ENCODE data around the gene PDE9A.

Gene PDE9A

DNA sequence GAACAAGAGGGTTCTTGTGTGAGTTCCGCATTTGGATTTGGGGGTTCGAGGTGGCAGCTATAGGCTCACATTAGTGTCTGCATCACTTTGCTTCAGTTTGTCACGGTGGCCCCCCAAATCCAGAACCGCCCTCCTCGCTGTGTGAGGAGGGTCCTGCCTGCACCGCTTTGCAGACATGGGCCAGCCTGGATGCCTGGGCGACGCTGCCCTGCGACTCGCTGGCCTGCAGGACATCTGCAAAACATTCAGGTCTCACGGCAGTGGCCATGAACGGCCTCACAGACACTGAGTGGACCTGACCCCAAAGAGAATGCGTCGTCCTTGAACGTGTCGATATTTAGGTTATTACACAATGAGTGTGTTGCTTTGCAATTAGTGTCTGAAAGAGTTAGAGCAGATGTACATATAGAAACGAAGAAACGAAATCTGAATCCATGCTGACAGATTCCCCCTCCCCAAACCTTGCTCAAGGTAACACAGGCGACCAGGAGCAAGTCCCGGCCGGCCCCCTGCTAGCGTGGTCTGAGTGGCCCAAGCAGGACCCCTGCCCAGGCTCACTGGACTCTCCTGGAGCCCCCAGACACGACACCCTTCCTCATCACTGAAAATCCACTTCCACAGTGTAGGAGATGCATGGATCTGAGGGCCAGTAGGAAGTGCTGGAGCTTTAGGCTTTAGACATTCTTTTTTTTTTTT lies 20.4 kb downstream of the PDE9A start:
- DNase-seq = no peak

DNA sequence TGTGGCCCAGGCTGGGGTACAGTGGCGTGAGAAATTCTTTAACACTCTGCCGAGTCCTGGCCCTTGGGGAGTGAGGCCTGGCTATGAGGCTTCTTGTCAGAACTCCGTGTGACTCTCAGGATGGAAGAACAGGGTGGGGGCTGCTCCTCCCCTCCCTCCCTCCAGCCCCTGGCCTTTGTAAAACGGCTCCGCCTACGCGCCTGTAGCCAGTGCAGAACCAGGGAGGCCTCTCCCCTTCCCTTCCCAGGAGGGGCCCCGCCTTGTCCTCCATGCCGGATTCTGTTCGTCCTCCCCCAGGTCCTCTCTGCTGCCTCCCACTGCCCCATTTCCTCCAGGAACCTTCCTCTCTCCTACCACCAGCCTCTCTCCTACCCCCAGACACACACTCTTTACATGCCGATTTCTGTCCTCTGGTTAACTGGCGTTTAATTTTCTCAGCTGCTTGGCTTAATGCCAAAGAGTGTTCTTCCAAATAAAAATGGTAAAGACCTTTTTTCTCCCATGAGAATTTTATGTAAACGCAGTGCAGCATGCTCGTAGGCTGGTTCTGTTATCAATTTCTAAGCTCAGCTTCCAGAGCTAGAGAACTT lies 21.0 kb downstream of the PDE9A start:
- DNase-seq = no peak

DNA sequence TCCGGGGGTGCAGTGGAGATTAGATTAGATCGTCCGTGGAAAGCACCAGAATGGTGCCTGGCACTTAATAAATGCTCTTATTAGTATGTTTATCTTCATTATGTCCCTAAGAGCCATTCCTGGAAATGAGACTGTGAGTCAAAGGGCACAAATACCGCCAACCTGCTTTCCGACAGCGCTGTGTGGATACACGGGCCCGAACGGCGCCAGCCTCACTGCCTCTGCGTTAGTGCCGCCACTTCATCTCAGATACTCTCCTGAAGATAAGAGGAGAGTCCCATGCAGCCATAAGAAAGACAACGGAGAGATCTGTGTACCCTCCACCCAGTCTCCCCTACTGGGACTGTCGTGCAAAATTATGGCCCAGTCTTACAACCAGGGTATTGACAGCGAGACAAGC lies 22.0 kb downstream of the PDE9A start:
- DNase-seq = no peak

DNA sequence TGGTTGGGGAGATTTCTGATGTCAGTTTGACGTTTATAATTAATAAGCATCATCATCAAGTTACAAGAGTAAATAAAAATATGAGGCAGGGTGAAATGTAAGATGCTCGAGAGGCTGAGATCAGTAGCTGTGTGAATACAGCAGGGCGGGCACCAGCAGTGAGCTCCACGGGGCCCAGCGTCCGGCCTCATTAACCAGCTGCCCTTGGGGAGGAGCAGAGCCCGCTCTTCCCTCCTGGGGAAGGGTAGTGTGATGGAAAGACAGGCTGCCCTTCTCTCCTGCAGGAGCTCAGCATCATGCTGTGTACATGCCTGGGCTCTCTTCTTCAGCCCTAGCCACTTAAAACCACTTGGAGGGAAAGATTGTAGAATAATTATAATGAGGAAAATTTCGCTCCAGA lies 23.4 kb downstream of the PDE9A start:
- DNase-seq = no peak

DNA sequence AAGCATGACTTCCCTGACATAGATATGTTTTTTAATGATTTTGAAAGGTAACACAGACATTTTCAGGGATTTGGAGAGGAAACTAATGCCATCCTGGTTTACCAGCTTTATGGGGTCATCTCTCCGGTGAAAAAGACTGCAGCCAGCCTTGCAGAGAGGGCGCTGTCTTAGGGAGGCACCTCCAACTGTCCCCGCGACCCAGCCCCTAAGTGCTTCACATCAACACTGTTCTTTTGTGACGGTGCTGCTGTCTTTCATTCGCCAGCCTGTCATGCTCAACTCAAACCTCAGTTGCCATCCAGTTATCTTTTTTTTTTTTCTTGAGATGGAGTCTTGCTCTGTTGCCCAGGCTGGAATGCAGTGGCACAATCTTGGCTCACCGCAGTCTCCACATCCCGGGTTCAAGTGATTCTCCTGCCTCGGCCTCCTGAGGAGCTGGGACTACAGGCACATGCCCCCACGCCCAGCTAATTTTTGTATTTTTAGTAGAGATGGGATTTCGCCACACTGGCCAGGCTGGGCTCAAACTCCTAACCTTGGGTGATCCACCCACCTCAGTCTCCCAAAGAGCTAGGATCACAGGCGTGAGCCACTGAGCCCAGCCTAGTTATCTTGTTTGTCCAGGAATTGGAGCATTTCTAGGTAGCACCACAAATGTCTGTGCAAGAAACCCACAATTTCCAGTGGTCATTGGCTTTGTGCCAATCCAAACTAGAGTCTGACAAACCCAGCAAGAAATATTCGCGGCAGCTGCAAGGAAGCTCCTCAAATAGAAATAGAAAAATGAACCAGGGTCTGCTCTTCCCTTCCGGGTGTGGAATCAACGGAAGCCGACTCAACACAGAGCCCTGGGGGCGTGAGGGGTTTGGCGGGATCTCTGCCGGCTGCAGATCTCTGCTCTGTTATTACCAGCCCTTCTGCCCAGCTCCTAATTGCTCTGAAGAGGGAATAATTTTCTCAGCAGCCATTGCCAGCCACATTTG lies 24.2 kb downstream of the PDE9A start:
- DNase-seq = no peak

DNA sequence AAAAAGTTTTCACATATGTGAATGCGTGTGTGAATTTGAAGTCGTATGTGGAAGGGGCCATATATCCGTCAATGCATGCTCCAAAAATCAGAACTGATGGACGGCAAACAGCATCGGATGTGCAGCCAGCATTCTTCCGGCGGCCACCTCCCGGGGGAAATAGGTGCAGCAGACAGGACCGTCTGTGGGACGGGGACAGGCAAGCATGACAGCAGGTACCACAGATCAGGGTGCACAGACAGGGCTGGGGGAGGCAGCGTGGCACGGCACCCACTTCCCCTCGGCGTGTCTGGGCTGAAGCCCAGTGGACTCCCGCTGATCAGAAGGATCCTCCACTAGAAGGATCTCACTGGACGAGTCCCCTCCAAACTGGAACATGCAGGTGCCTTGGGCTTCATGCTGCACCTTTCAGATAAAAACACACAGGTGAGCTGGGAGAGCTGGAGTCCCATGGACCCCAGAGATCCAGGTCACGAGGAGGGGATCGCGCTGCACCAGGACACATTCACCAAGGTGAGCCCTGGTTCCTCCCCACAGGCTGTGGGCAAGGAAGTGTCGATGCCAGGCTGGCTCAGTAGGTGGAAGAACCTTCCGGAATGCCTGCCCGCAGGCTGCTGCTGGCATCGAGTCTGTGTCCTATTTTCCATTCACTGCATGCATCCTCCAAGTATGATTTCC lies 25.3 kb downstream of the PDE9A start:
- DNase-seq = no peak

DNA sequence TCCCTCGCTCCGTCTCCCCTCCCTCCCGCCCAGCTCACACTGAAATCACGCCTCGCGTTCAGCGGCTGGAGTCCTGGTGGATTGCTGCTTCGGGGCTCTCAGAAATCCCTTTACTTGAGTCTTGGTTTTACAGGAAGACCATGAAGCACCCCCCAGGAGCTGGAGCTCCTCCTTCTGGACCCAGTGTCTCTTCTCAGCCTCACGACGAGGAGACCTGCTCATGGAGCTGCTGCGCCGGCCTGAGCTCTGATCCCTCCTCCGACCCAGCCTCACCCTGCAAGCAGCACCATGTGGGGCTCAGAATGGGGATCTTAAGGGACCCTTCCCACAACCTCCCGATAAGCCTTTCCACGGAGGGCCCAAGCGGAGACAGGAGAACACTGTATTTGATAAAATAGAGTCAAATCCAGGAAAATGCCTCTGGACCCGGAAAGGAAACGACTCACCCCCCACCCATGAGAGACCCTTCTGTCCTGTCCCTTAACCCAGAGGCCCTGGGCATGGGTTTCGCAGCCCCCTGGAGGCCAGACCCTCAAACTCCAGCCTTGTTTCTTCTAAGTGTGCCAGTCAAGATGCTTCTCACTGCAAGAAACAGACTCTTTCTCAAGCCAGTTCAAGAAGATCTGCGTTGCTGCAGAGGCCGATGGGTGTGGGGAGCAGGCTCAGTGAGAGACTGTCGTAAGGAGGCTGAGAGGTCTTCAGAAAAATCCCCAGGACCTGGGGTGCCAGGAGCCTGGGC lies 26.1 kb downstream of the PDE9A start:
- DNase-seq = no peak

DNA sequence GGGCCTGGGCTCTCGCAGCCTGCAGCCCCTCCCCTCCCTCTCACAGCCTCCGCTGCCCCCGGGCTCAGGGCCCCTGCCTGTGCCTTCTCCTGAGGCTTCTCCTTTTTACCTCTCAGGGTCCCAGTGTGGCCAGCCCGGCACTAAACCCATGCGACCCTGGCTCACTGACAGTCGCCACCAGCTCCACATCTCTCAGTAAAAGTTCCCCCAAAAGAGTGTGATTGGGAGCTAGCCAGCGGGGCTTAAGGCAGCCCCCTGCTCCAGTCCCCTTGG lies 26.6 kb downstream of the PDE9A start:
- no peak for DNase-seq

DNA sequence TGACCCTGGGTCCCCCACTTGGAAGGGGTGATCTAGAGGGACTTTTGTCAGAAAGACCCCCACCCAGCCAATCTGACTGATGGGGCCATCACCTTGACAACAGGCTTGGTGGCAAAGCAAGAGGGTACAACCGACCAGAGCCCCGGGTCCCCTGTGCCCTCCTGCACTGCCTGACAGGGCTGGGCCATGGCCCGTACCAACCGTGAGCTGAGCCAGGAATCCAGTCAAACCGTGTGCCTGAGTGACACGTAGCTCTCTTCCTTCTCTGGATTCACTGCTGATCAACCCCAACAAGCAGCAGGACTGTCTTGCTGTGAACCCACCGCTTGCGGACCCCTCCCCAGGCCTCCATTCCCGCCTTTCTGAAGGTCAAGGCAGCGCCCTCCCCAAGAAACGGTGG lies 27.0 kb downstream of the PDE9A start:
- no peak for DNase-seq

DNA sequence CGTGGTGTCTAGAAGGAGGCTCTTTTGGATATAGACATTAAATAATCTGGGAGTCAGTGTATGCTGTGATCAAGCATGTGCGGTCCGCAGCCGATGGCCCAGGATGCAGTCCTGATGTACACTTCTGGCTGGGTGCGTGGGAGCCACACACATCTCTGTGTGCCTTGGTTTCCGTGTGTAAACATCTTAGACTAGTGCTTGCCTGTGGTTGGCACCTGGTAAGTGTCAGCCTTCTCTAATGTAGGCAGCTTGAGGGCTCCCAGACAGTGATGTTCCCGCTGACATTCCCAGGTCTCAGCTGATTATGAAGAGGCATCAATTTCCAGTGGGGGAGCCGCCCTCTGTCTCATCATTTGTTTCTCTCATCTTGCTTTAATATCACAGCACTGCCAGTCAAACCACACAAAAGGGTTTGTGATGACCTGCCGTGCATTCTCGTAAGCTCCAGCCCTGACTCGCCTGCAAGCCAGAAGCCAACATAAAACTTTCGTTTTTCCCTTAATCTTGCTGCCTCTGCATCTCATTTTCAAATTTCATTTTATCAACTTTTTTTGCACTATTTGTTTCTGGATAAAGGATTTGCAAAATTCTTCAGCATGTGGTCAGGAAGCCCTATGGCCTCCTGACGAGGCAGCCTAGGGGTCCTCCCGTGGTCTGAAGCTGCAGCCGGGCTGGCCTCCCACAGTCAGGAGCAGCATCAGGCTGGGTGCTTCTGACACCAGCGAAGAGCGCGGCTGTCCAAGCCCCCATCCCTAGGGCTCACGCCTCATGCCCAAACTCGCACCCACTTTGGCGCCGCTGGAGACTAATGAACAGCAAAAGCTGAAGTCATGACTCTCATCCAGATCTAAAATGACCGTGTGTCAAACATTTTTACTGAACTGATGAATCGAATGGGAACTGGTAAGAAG lies 28.1 kb downstream of the PDE9A start:
- no peak for DNase-seq

DNA sequence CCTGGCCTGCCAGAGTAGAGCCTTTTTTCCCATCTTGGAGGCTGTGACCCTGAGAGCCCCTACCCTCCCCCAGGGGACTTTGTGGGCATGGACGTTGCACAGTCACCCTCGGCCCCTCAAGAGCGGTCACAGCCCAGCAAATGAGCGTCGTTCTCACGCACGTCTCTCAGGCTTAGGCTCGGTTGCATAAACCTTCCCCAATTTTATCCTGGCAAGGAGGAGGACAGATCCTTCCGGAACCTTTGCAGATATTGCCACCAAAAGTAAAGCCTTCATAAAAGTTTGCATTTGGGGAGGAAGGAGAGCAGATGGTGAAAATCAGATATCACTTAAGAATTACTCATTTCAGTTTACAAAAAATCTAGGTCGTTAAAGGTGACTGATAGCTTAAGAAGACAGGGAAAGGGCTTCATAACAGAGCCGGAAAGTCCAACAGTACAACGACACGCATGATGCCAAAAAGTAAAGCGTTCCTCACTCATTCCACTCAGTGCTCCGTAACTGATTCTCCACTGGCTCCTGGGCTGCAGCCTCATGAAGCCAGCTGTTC lies 29.3 kb downstream of the PDE9A start:
- no peak for DNase-seq

DNA sequence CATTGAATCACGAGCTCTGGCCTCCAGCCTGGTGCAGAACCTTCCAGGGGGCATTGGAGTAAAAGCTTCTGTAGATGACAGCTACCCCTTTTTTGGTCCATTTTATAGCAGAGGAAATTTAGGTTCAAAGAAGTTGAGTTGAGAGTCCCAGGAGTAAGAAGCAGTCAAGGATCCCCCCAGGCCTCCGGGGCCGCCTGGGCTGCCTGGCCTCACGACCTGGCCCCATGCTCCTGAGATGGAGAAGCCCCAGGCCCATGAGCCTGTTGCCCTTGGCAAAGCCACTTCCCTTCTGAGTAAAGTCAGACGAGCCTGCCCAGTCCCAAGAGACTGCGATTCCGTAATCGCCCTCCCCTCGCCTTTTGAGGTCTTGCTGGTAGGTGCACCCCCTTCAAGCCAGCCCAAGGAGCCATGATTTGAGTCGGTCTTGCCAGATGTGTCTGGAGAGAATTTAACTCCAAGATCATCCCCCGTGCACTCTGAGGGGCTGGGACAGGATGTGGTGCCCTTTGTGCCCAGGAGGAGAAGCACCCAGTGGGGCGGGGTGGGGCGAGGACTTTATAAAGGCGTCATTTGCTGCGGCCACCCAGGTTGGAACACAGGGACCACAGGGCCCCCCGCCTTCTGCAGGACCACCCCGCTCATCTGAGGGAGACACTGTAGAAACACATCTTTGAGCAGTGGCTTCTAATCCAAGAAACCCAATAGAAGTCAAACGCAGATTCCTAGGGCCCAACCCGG lies 30.1 kb downstream of the PDE9A start:
- peak; percentile 37 for DNase-seq

DNA sequence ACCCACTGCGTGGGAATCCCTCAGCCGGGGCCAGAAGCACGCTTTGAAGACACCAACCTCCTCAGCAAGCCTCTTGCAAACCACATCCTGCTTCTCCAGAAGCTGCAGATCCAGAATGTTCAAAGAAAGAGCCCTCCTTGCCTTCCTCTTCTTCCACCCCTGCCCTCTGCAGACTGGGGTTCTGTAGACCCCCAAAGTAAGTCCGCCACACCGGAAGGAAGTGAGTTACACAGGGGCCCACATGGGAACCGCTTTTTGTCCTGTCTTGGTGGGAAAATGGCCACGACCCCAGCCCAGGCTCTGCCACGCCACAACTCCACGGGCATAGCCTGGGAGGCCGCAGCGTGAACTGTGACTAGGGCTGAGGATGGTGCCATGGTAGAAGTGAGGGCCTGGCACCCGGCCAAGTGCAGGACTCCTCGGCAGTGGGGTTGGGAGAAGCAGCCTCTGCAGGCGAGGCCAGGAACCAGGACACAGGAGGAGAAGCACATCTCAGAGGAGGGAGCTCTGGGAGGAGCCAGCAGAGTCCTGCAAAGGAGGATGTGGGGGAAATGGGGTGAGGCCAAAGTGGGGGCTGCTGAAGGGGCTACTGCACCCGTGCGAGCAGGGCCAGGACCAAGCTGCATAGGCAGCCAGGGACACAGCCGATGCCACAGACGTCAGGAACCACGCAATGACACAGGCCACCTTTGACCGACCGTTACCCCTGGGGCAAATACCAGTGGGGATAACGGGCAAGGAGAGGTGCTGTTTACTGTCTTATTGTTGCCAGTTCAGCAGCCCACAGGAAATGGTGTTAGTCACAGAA lies 30.9 kb downstream of the PDE9A start:
- peak; percentile 60 for DNase-seq

DNA sequence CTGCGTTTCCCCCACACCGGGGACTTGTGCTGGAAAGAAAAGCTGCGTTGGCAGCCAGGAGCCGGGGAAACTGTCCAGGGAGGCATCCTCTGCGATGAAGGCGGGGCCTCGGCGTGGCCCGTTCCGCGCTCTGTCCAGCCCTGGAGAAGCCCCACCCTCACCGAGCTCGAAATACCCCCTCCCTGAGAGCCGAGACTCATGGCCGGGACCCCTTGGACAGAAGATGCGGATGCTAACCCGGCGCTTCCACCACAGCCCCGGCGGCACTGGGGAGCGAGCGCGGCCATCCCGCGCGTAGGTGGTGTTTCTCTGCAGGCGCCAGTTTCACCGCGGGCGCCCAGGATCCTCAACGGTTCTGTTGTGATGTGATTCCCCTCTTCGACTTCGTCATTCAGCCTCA lies 31.6 kb downstream of the PDE9A start:
- DNase-seq = peak; percentile 26

DNA sequence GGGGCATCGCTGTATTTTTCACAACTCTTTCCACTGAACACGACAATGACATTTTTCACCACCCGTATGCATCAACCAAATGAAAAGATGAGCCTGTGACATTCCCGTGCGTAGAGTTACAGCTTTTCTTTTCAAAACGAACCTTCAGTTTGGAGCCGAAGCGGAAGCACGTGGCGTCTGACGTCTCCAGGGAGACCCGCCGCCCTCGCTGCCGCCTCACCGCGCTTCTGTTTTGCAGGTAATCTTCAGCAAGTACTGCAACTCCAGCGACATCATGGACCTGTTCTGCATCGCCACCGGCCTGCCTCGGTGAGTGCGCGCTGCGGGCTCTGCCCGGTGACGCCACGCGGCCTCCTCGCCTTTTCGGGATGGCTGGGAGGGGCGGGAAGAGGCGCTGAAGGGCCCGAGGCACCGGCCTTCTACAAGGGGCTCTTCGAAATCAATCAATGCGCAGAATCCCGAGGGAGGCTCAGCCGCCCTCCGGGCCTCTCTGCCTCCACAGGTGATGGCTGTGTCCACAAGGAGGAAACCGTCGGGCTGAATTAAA lies 32.6 kb downstream of the PDE9A start:
- DNase-seq = no peak

DNA sequence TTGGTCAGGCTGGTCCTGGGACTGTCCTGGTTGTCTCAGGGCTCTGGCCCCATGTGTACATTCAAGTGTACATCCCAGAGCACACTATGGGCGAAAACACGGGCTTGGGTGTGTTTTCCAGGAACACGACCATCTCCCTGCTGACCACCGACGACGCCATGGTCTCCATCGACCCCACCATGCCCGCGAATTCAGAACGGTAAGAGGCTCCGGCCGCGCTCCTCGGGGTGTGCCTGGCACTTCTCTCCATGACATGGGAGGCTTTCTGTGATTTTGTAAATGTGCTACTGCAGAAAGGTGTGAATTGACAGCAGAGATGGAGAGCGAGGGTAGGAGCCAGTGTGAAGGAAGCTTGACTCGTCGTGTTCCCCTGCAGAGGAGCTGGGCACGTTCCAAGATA lies 34.4 kb downstream of the PDE9A start:
- no peak for DNase-seq

DNA sequence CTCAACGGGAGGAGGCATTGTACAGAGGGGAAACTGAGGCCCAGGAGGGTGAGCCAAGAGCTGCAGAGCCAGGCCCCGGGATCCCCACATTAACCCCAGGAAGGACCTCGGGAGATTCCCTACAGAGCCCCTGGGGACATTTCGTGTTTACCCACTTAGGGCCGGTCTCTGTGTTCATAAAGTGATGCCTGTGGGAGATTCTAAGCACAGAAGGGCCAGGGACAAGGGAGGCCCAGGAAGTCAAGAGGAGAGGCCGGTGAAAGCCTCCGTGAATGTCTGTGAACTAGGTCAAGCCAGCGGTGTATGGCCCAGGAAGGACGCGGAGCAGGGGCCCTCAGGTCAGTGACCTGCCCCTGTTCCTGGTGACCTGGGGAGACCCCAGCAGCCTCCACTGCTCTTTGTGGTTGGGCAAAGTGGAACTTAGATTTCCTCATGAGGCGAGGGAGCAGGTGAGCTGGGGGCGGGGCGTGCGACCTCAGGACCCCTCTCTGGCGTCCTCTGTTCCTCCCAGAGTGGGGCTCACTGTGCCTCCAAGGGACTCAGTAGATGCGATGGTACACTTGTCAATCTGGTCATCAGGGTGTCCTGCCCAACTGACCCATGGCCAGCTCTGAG lies 34.9 kb downstream of the PDE9A start:
- DNase-seq = no peak

DNA sequence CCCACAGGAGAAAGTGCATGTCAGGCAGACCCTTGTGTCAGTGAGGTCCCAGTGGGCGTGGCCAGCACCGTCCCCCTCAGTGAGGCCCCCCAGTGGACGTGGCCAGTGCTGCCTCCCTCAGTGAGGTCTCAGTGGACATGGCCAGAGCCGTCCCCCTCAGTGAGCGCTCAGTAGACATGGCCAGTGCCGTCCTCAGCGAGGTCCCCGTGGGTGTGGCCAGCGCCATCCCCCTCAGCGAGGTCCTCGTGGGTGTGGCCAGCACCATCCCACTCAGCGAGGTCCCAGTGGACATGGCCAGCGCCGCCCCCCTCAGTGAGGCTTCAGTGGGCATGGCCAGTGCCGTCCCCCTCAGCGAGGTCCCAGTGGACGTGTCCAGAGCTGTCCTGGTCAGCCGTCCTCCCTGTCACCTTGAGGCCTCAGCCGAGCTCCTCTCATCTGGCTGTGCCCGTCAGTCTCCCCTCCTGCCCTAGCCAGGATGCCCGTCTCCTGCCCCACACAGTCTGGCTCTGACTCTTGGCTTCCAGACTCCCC lies 35.5 kb downstream of the PDE9A start:
- no peak for DNase-seq

DNA sequence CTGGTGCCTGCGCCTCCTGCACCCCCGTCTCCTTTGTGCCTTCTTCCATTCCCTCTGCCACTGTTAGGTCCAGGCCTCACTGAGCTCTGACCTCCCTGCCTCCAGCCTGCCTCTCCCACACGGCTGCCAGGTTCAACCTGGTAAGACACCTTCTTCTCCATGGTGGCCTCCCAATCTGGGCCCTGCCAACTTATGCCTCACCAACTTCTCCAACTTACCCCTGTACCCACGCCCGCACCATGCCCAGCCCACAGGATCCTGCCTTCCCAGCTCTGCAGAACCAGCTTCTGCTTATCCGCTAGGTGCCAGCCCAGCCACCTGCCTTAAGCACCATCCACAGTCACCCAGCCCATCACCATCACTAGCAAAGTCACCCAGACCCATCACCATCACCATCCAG lies 37.2 kb downstream of the PDE9A start:
- no peak for DNase-seq
